Activated CD4-positive, alpha-beta T cell treated with anti-CD3 and anti-CD28 coated beads for 36 hours (primary cell): ENCODE measurements around the gene OR2T5. TPM values are rescaled to one million over a fixed set of nuclear protein-coding genes. Genes with fewer than 3 reads are reported as not detected.
"Not testable (repeated sequence)": the region's sequence is repeated elsewhere in the genome, so short reads cannot be mapped to it uniquely, and the experiment has no call there.

Experiments
- ATAC-seq: fragments of 200-7000 bp; cut with Tn5 transposase; one replicate; pipeline ENCODE4 v1.10.0; 2021; ENCODE audit warnings: mild to moderate bottlenecking, moderate library complexity
- CTCF ChIA-PET: fragments of 350-600 bp; sonication (Branson Sonifier 250); formaldehyde crosslinking; loops from one replicate; lab custom pipeline; 2021; ENCODE audit warnings: antibody characterized with exemption; lab: Charles Lee
- POLR2A ChIA-PET: fragments of 350-600 bp; sonication (Branson Sonifier 250); formaldehyde crosslinking; loops from one replicate; lab custom pipeline; 2021; ENCODE audit warnings: antibody characterized with exemption, inconsistent platforms; lab: Charles Lee
- DNase-seq: peaks from one replicate; pipeline ENCODE4 v3.0.0-alpha.2; 2020
- H3K27ac Mint-ChIP-seq: one replicate; pipeline ENCODE4 v1.8.0; 2021; ENCODE audit warnings: mixed read lengths
- H3K27me3 Mint-ChIP-seq: one replicate; pipeline ENCODE4 v1.8.0; 2021; ENCODE audit warnings: mixed read lengths
- H3K36me3 Mint-ChIP-seq: one replicate; pipeline ENCODE4 v1.8.0; 2021; ENCODE audit warnings: low read depth, mixed read lengths
- H3K4me1 Mint-ChIP-seq: one replicate; pipeline ENCODE4 v1.8.0; 2021; ENCODE audit warnings: mixed read lengths
- H3K4me3 Mint-ChIP-seq: one replicate; pipeline ENCODE4 v1.8.0; 2021; ENCODE audit warnings: mild to moderate bottlenecking, moderate library complexity, mixed read lengths
- H3K9me3 Mint-ChIP-seq: one replicate; pipeline ENCODE4 v1.8.0; 2021; ENCODE audit warnings: low read depth, mixed read lengths
- intact Hi-C, 2 experiments: fragments of 100-400 bp; cut with DNase I in 1 of 2; cut with micrococcal nuclease in 1 of 2; formaldehyde crosslinking; loops; one replicate each; pipeline versions ENCODE4 v1.14.2 to v1.15.1; 2022 to 2024; cut with DNase I, micrococcal nuclease
- total RNA-seq, 2 experiments: library from RNA; stranded (reverse); gene quantifications; one replicate each; pipeline ENCODE4 v1.2.3, GENCODE V29; 2021

The OR2T5 gene
- total RNA-seq, 2 experiments from 2014 or later = not detected

DNA sequence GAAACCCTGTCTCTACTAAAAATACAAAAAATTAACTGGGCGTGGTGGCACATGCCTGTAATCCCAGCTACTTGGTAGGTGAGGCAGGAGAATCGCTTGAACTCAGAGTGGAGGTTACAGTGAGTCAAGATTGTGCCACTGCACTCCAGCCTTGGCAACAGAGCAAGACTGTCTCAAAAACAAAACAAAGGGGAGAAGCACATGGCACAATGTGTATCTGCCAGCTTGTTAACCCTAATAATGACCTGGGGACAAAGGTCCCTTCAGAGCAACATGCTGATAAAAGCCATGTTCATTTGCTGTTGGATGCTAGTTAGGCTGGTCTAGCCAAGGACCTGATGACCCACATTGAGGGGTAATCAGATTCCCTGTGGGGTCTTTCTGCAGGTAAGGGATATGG is 31.8 kb upstream of the OR2T5 start:
- H3K27me3 Mint-ChIP-seq, intact Hi-C loops, POLR2A ChIA-PET, H3K4me1 Mint-ChIP-seq, CTCF ChIA-PET, H3K4me3 Mint-ChIP-seq, H3K27ac Mint-ChIP-seq, H3K36me3 Mint-ChIP-seq, DNase-seq, H3K9me3 Mint-ChIP-seq, ATAC-seq: not testable (repeated sequence)

DNA sequence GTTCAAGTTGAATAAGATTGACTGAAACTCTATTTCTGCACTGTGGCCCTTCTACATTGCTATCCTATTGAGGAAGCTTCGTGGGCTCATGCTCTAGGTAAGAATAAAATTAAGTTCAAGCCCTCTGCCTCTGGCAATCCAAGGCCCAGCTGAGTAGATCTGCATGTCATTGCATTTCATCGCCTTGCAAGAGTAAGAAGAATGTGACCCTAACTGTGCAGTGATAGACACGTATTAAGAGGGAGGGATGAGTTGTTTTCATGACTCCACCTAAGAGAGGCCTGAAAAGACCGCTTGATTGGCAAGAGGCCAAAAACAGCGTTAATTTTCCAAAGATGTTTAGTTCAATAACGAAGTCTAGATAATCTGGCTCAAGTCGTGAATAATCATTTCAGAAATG is 29.3 kb upstream of the OR2T5 start:
- H3K27ac Mint-ChIP-seq, H3K36me3 Mint-ChIP-seq, POLR2A ChIA-PET, DNase-seq, H3K4me3 Mint-ChIP-seq, intact Hi-C loops, ATAC-seq, H3K4me1 Mint-ChIP-seq, H3K9me3 Mint-ChIP-seq, H3K27me3 Mint-ChIP-seq, CTCF ChIA-PET: not testable (repeated sequence)

- DNase-seq = no peak
- H3K4me3 Mint-ChIP-seq = no peak overlapping the region
- ChIA-PET POLR2A (interaction anchor here (0.7 kb wide), 1 partner anchor 324 kb away, joined by 3 read pairs; no protein-coding TSS in a partner anchor), CTCF (no interaction called here)
- H3K27me3 Mint-ChIP-seq = no peaks in the 10 kb centered on the region
- ATAC-seq = no peak
- peaks cover 5% of the 10 kb centered on the region for H3K9me3 Mint-ChIP-seq
- intact Hi-C loops = no loop called here
- H3K4me1 Mint-ChIP-seq = no peaks in the 10 kb centered on the region
- no peaks in the 10 kb centered on the region for H3K36me3 Mint-ChIP-seq
- H3K27ac Mint-ChIP-seq = no peak overlapping the region
Measured at GRCh38 chr1:248471154-248471553, 17.2 kb upstream of the OR2T5 start.

- POLR2A ChIA-PET, CTCF ChIA-PET, DNase-seq, intact Hi-C loops, H3K4me1 Mint-ChIP-seq, H3K4me3 Mint-ChIP-seq, H3K36me3 Mint-ChIP-seq, H3K27me3 Mint-ChIP-seq, ATAC-seq, H3K9me3 Mint-ChIP-seq, H3K27ac Mint-ChIP-seq: not testable (repeated sequence)
Measured at GRCh38 chr1:248472111-248472510, 16.3 kb upstream of the OR2T5 start.

- POLR2A ChIA-PET, H3K27ac Mint-ChIP-seq, CTCF ChIA-PET, H3K4me1 Mint-ChIP-seq, ATAC-seq, H3K9me3 Mint-ChIP-seq, H3K27me3 Mint-ChIP-seq, intact Hi-C loops, DNase-seq, H3K36me3 Mint-ChIP-seq, H3K4me3 Mint-ChIP-seq: not testable (repeated sequence)
Measured at GRCh38 chr1:248473051-248473450, 15.3 kb upstream of the OR2T5 start, which contains the start of gene OR2T3. Gene OR2T3 (plus strand): TSS chr1:248473351. CDS start chr1:248473351, 0 bp downstream.

DNA sequence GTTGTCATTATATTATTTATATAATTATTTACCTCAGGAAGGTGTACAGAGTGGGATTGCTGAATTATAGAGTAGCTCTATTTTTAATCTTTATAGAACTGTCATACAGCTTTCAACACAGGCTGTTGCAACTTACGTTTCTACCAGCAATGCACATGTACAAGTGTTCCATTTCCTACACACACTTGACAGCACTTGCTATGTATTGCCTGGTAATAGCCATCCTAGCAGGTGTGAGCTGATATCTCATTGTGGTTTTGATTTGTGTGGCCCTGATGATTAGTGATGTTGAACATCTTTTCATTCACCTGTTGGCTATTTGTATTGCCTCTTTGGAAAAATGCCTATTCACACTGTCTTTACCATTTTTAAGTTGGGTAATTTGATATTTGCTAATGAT is 12.7 kb upstream of the OR2T5 start:
- H3K27ac Mint-ChIP-seq, ATAC-seq, DNase-seq, POLR2A ChIA-PET, H3K4me1 Mint-ChIP-seq, CTCF ChIA-PET, H3K4me3 Mint-ChIP-seq, H3K27me3 Mint-ChIP-seq, H3K36me3 Mint-ChIP-seq, intact Hi-C loops, H3K9me3 Mint-ChIP-seq: not testable (repeated sequence)

DNA sequence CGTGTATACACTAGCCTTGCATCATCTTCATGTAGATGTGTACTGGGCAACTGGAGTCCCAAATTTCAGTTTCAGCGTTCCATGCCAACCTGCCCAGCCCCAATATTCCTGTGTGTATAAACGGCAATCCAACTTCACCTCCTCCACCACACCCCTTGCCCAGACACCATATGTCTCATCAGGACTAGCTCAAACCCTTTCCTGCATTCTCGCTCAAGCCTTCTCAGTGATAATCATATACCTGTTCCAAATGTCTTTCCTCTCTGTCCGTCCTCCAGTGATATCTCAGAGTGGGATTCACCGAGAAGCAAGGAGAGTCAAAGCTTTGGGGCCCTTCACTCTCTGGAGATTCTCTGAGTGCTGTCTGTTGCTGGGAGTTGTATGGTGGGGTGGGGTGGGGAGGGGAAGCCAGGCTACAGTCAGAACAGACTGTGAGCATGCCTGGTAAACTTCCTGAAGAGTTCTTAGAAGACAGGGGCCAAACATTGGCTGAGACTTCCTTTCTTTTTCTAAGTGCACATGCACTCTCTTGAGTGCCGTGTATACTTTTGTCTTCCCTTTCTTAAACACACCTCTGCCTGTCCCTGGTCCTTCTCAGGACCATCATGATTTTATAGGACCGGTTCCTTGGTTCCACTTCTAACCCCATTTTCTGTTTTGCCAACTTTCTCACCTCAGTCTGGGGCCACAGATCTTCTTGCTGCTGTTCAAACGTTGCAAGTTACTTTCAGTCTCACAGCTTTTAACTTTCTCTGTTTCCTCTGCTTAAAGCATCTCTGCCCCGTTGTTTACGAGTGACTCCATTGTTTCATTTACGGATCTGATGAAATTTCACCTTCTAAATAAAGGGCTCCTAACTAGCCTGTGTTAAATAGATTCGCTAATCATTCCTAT is 6.5 kb upstream of the OR2T5 start:
- DNase-seq = peak; percentile 34
- H3K9me3 Mint-ChIP-seq, intact Hi-C loops, CTCF ChIA-PET, H3K36me3 Mint-ChIP-seq, H3K27me3 Mint-ChIP-seq, POLR2A ChIA-PET: not testable (repeated sequence)
- Mint-ChIP-seq H3K4me3 (peak overlapping the region; percentile 72), H3K4me1 (peaks cover 12% of the 10 kb centered on the region), H3K27ac (peak overlapping the region; percentile 94)
- peak; percentile 90 for ATAC-seq

GRCh38 chr1:248496661-248497060 is 8.3 kb downstream of the OR2T5 start:
- H3K27me3 Mint-ChIP-seq, H3K27ac Mint-ChIP-seq, H3K4me3 Mint-ChIP-seq, CTCF ChIA-PET, ATAC-seq, intact Hi-C loops, POLR2A ChIA-PET, H3K9me3 Mint-ChIP-seq, H3K4me1 Mint-ChIP-seq, DNase-seq, H3K36me3 Mint-ChIP-seq: not testable (repeated sequence)

GRCh38 chr1:248500305-248501035 is 12.1 kb downstream of the OR2T5 start:
- H3K4me1 Mint-ChIP-seq, POLR2A ChIA-PET, H3K27ac Mint-ChIP-seq, ATAC-seq, H3K27me3 Mint-ChIP-seq, CTCF ChIA-PET, intact Hi-C loops, H3K9me3 Mint-ChIP-seq, H3K4me3 Mint-ChIP-seq, DNase-seq, H3K36me3 Mint-ChIP-seq: not testable (repeated sequence)

- H3K4me1 Mint-ChIP-seq, H3K27ac Mint-ChIP-seq, CTCF ChIA-PET, POLR2A ChIA-PET, H3K4me3 Mint-ChIP-seq, DNase-seq, H3K27me3 Mint-ChIP-seq, intact Hi-C loops, H3K36me3 Mint-ChIP-seq, H3K9me3 Mint-ChIP-seq, ATAC-seq: not testable (repeated sequence)
Measured at GRCh38 chr1:248507773-248508172, 19.4 kb downstream of the OR2T5 start, which contains the start of gene OR2G6. Gene OR2G6 (plus strand): TSS chr1:248508073. CDS start chr1:248521647, 13,574 bp downstream.

DNA sequence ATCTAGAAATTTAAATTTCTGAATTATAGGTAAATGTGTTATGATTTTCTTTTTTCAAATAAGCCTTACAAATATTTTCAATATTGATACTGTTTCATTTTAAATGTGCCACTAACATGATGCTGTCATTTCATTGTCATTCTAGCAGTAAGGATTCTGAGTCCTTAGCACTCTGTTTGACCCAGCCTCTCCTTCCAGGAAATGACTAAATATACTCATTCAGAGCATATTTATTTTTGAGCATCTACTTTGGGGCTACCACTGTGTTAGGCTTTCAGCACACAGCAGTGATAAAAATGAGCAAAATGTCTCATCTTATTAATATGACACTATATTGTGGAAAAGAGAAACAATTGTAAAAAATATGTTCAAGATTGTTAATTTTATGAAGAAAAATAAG is 21.8 kb downstream of the OR2T5 start:
- DNase-seq, intact Hi-C loops, H3K36me3 Mint-ChIP-seq, H3K27ac Mint-ChIP-seq, ATAC-seq, H3K4me1 Mint-ChIP-seq, H3K9me3 Mint-ChIP-seq, CTCF ChIA-PET, POLR2A ChIA-PET, H3K4me3 Mint-ChIP-seq, H3K27me3 Mint-ChIP-seq: not testable (repeated sequence)
